Activated CD8-positive, alpha-beta T cell treated with anti-CD3 and anti-CD28 coated beads for 36 hours (primary cell): ENCODE measurements around the gene ATP6V0D1. TPM values are rescaled to one million over a fixed set of nuclear protein-coding genes. Genes with fewer than 3 reads are reported as not detected.

Source experiments
- ATAC-seq: fragments of 200-7000 bp; cut with Tn5 transposase; one replicate; pipeline ENCODE4 v1.10.0; 2021; ENCODE audit warnings: mild to moderate bottlenecking, moderate library complexity
- CTCF ChIA-PET: fragments of 350-600 bp; sonication (Branson Sonifier 250); formaldehyde crosslinking; loops from one replicate; lab custom pipeline; 2021; ENCODE audit warnings: antibody characterized with exemption; lab: Charles Lee
- POLR2A ChIA-PET: fragments of 350-600 bp; sonication (Branson Sonifier 250); formaldehyde crosslinking; loops from one replicate; lab custom pipeline; 2021; ENCODE audit warnings: antibody characterized with exemption; lab: Charles Lee
- DNase-seq: peaks from one replicate; pipeline ENCODE4 v3.0.0-alpha.2; 2020
- H3K27ac Mint-ChIP-seq: one replicate; pipeline ENCODE4 v1.8.0; 2021; ENCODE audit warnings: mild to moderate bottlenecking, mixed read lengths
- H3K27me3 Mint-ChIP-seq: one replicate; pipeline ENCODE4 v1.8.0; 2021; ENCODE audit warnings: mixed read lengths
- H3K36me3 Mint-ChIP-seq: one replicate; pipeline ENCODE4 v1.8.0; 2021; ENCODE audit warnings: low read depth, mixed read lengths
- H3K4me1 Mint-ChIP-seq: one replicate; pipeline ENCODE4 v1.8.0; 2021; ENCODE audit warnings: low read depth, mixed read lengths
- H3K4me3 Mint-ChIP-seq: one replicate; pipeline ENCODE4 v1.8.0; 2021; ENCODE audit warnings: mild to moderate bottlenecking, moderate library complexity, mixed read lengths
- H3K9me3 Mint-ChIP-seq: one replicate; pipeline ENCODE4 v1.8.0; 2021; ENCODE audit warnings: mixed read lengths
- intact Hi-C: fragments of 100-400 bp; cut with micrococcal nuclease; formaldehyde crosslinking; loops from one replicate; pipeline ENCODE4 v1.10.0; 2022
- total RNA-seq, 2 experiments: library from RNA; stranded (reverse); gene quantifications; one replicate each; pipeline ENCODE4 v1.2.3, GENCODE V29; 2021
- TF ChIP-seq, protein P1 (sequence below): fragments of 200-600 bp; IDR thresholded peaks from one replicate; pipeline ENCODE4 v1.8.0; 2022; ENCODE audit warnings: antibody characterized with exemption, mild to moderate bottlenecking

The ATP6V0D1 gene
- total RNA-seq, 2 experiments from 2014 or later = 17.5 to 18.2 TPM

DNA sequence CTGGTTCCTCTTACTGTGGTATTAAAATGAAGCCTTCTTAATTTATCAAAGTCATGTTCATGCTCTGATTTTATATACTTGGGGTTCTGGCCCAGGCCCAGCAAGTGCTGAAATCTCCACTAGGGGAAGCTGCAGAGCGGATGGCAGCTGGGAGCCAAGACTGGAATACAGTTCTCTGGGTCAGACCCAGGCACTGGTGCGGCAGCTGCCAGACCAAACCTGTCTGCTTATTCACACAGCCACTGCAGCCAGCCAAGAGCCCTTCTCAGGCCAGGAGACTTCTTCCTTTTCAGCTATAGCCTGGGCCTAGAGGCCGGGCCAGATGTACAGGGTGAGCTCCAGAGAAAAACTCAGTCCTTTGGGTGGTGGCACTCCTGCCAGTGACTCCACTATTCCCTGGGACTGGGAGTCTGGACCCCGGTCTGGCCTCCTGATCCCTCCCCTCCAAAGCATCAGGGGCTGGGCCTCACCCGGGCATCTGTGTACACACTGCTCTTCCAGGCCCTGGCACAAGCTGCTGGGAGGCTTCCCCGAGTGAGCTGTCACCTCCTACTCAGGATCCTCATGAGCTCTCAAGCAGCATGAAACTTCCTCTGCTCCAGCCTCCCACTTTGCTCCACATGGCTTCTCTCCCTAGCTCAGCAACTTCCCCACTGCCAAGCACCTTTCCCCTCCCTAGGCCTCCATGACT is 24.4 kb downstream of the ATP6V0D1 start:
- no peaks in the 10 kb centered on the region for H3K9me3 Mint-ChIP-seq
- no peak overlapping the region for H3K27ac Mint-ChIP-seq
- ATAC-seq = no peak
- H3K27me3 Mint-ChIP-seq = no peaks in the 10 kb centered on the region
- DNase-seq = no peak
- ChIA-PET POLR2A (interaction anchor here (1.2 kb wide), 1 partner anchor 196 kb away, joined by 3 read pairs; no protein-coding TSS in a partner anchor), CTCF (interaction anchor here (0.7 to 2.8 kb wide), 7 partner anchors 9 to 560 kb away, joined by 3 to 21 read pairs (median 5); no protein-coding TSS in a partner anchor)
- peaks cover 8% of the 10 kb centered on the region for H3K4me1 Mint-ChIP-seq
- TF ChIP-seq, protein P1, sequence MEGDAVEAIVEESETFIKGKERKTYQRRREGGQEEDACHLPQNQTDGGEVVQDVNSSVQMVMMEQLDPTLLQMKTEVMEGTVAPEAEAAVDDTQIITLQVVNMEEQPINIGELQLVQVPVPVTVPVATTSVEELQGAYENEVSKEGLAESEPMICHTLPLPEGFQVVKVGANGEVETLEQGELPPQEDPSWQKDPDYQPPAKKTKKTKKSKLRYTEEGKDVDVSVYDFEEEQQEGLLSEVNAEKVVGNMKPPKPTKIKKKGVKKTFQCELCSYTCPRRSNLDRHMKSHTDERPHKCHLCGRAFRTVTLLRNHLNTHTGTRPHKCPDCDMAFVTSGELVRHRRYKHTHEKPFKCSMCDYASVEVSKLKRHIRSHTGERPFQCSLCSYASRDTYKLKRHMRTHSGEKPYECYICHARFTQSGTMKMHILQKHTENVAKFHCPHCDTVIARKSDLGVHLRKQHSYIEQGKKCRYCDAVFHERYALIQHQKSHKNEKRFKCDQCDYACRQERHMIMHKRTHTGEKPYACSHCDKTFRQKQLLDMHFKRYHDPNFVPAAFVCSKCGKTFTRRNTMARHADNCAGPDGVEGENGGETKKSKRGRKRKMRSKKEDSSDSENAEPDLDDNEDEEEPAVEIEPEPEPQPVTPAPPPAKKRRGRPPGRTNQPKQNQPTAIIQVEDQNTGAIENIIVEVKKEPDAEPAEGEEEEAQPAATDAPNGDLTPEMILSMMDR = peak; percentile 24
- no peak overlapping the region for H3K4me3 Mint-ChIP-seq
- intact Hi-C loops = no loop called here
- no peaks in the 10 kb centered on the region for H3K36me3 Mint-ChIP-seq

DNA sequence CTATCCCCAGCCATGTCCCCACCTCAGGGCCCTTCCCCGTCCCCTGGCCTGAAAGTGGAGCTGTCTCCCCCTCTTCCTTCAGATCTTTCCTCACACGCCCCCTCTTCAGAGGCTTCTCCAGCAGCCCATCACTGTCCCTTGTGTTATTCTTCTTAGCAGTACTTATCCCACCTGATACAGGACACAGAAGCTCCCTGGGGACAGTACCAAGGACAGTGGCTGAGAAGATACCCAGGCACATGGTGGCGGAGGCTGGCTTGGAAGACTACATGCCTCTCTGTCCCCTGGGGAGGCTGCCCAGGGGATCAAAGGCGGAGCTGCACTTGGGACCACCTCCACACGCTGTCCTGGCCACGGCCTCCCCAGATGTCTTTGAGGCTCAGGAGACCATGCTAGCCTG is 26.1 kb downstream of the ATP6V0D1 start:
- no peaks in the 10 kb centered on the region for H3K36me3 Mint-ChIP-seq
- ChIA-PET CTCF (interaction anchor here (0.8 to 2.5 kb wide), 2 partner anchors 26 to 206 kb away, joined by 3 to 9 read pairs; partner anchors contain the start of gene SLC9A5), POLR2A (interaction anchor here (1.1 kb wide), 1 partner anchor 13 kb away, joined by 3 read pairs; no protein-coding TSS in a partner anchor)
- intact Hi-C loops = no loop called here
- ATAC-seq (no peak), DNase-seq (no peak)
- TF ChIP-seq, protein P1 = no peak
- H3K4me3 Mint-ChIP-seq = no peak overlapping the region
- H3K9me3 Mint-ChIP-seq = no peaks in the 10 kb centered on the region
- H3K27me3 Mint-ChIP-seq = no peaks in the 10 kb centered on the region
- peak overlapping the region; percentile 16 for H3K27ac Mint-ChIP-seq
- peaks cover 8% of the 10 kb centered on the region for H3K4me1 Mint-ChIP-seq

DNA sequence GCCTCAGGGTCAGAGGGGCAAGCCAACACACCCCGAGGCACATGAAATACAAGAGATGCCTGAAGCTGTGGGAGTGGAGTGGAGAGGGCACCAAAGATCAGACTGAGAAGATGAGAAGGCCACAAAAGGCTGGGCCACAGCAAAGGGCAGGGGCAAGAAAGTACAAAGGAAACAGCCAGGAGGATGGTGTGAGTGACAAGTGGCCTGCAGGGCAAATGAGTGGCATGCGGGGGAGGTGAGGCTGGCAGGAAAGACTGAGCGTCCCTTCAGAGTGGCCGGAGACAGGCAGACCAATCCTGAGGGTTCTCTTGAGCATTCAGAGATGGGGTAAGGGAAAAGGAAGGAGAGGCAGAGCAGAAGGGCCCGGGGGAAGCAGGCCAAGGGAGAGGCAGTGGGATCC is 26.9 kb downstream of the ATP6V0D1 start:
- H3K9me3 Mint-ChIP-seq = no peaks in the 10 kb centered on the region
- intact Hi-C loops = no loop called here
- H3K36me3 Mint-ChIP-seq = no peaks in the 10 kb centered on the region
- ChIA-PET POLR2A (no interaction called here), CTCF (interaction anchor here (0.8 to 1.0 kb wide), 2 partner anchors 8 to 26 kb away, joined by 3 read pairs; no protein-coding TSS in a partner anchor)
- DNase-seq (no peak), ATAC-seq (no peak)
- H3K4me1 Mint-ChIP-seq = peaks cover 8% of the 10 kb centered on the region
- H3K4me3 Mint-ChIP-seq = no peak overlapping the region
- H3K27ac Mint-ChIP-seq = no peak overlapping the region
- TF ChIP-seq, protein P1 = no peak
- H3K27me3 Mint-ChIP-seq = no peaks in the 10 kb centered on the region

DNA sequence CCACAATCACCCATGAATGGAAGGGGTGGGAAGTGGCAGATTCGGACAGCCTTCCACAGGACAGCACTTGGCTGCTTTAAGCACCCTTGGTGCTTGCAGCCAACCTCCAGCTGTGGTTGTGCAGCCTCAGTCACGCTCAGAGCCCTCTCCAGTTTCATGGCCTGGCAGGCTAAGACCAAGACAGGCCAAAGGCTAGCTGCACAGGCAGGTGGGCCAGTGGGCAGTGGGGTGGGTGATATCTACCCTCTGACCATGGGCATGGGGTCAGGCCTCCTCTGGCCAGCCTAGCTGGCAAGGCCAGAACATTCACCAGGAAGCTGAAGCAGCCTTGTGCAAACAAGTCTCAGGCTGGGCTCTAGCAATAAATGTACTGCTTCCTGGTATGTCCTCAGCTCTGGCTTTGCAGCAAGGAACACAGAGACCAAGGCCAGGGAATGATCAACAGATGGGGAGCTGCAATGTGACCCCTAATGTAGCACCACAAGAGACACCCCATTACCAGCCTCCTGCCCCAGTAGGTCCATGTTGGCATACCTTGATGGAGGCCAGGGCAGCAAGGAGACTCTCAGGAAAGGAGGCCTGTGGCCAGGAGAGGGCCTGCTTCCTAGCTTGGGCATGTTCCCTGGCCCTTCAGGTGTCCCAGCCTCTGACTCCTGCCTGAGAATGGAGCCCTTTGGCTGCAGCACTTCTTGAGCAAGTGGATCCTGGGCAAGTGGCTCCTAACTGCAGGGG is 29.1 kb downstream of the ATP6V0D1 start:
- ATAC-seq (no peak), DNase-seq (no peak)
- TF ChIP-seq, protein P1 = no peak
- ChIA-PET POLR2A (interaction anchor here (0.9 to 1.3 kb wide), 4 partner anchors 10 to 35 kb away, joined by 3 to 4 read pairs (median 3); no protein-coding TSS in a partner anchor), CTCF (interaction anchor here (1.0 to 3.7 kb wide), 6 partner anchors 14 to 60 kb away, joined by 3 to 27 read pairs (median 3); partner anchors contain the start of gene ZDHHC1)
- H3K27me3 Mint-ChIP-seq = no peaks in the 10 kb centered on the region
- H3K4me1 Mint-ChIP-seq = peaks cover 4% of the 10 kb centered on the region
- H3K9me3 Mint-ChIP-seq = no peaks in the 10 kb centered on the region
- no peak overlapping the region for H3K27ac Mint-ChIP-seq
- no peak overlapping the region for H3K4me3 Mint-ChIP-seq
- no peaks in the 10 kb centered on the region for H3K36me3 Mint-ChIP-seq
- intact Hi-C loops = no loop called here
